A549 (cell line): ENCODE results near the gene ACADVL. TPM values are rescaled to one million over a fixed set of nuclear protein-coding genes. Genes with fewer than 3 reads are reported as not detected.
A peak's percentile ranks its signal among the peaks of the same experiment; 100 is the strongest.

Experiments used
- BHLHE40 ChIP-seq: IDR thresholded peaks from 2 replicates; pipeline ENCODE4 v1.6.1; 2012; ENCODE audit warnings: low read depth, low read length, inconsistent platforms
- CBX2 ChIP-seq: fragments of 200-600 bp; sonication (generic); IDR thresholded peaks from 2 replicates; pipeline ENCODE4 v1.6.1; 2016; ENCODE audit warnings: low read depth, mild to moderate bottlenecking, borderline replicate concordance
- CEBPB ChIP-seq, 2 experiments: fragments of >200 bp in 1 of 2; sonication (Bioruptor Twin) in 1 of 2; formaldehyde crosslinking in 1 of 2; IDR thresholded peaks; 2 replicates each; pipeline ENCODE4 v1.6.1; 2012 to 2016
- CHD2 ChIP-seq: fragments of 150-350 bp; IDR thresholded peaks from 2 replicates; pipeline ENCODE4 v1.6.1; 2014; ENCODE audit warnings: low read length; ENCODE audit not compliant: partially characterized antibody
- CTCF ChIP-seq: fragments of >200 bp; sonication (Bioruptor Twin); formaldehyde crosslinking; IDR thresholded peaks from 3 replicates; pipeline ENCODE4 v1.5.1; 2016
- EHMT2 ChIP-seq: fragments of 200-600 bp; sonication (generic); IDR thresholded peaks from 2 replicates; pipeline ENCODE4 v1.6.1; 2016; ENCODE audit warnings: antibody characterized with exemption, low read depth, mild to moderate bottlenecking, moderate library complexity
- EP300 ChIP-seq, 2 experiments: fragments of >200 bp; sonication (Bioruptor Twin); formaldehyde crosslinking; IDR thresholded peaks; 2 replicates in 1 of 2; 3 replicates in 1 of 2; pipeline ENCODE4 v1.6.1; 2016 to 2017
- ESRRA ChIP-seq: fragments of 150-350 bp; IDR thresholded peaks from 2 replicates; pipeline ENCODE4 v1.6.1; 2014; ENCODE audit warnings: mild to moderate bottlenecking, low read length, borderline replicate concordance
- FOSL2 ChIP-seq, 2 experiments: fragments of 450-650 bp in 1 of 2; fragments of >200 bp in 1 of 2; sonication (Bioruptor Twin) in 1 of 2; formaldehyde crosslinking; IDR thresholded peaks; 2 replicates each; pipeline versions ENCODE4 v1.5.0 to v1.6.1; 2016 to 2020; ENCODE audit warnings: mild to moderate bottlenecking in 1 of 2, moderate library complexity in 1 of 2
- GATA3 ChIP-seq: IDR thresholded peaks from 2 replicates; pipeline ENCODE4 v1.6.1; 2012; ENCODE audit warnings: borderline replicate concordance
- HDAC2 ChIP-seq: fragments of 200-600 bp; sonication (generic); IDR thresholded peaks from 2 replicates; pipeline ENCODE4 v1.6.1; 2016
- HEYL ChIP-seq: fragments of 250-450 bp; sonication (Bioruptor Pico); IDR thresholded peaks from 2 replicates; pipeline ENCODE4 v1.8.0; 2021; ENCODE audit warnings: mild to moderate bottlenecking, moderate library complexity
- HOXB13 ChIP-seq: fragments of 250-450 bp; sonication (Bioruptor Pico); IDR thresholded peaks from 2 replicates; pipeline ENCODE4 v1.5.0; 2020; ENCODE audit warnings: low read depth, mild to moderate bottlenecking, moderate library complexity
- JUNB ChIP-seq: fragments of >200 bp; sonication (Bioruptor Twin); formaldehyde crosslinking; IDR thresholded peaks from 2 replicates; pipeline ENCODE4 v1.6.1; 2016
- KDM1A ChIP-seq: fragments of 200-600 bp; sonication (generic); IDR thresholded peaks from 2 replicates; pipeline ENCODE4 v1.6.1; 2016; ENCODE audit warnings: low read depth, mild to moderate bottlenecking
- KDM5A ChIP-seq: fragments of 200-600 bp; sonication (generic); IDR thresholded peaks from 2 replicates; pipeline ENCODE4 v1.6.1; 2016; ENCODE audit warnings: antibody characterized with exemption, mild to moderate bottlenecking
- MAFK ChIP-seq: fragments of 450-650 bp; IDR thresholded peaks from 2 replicates; pipeline ENCODE4 v1.6.1; 2014; ENCODE audit not compliant: partially characterized antibody
- MAZ ChIP-seq: fragments of 150-350 bp; IDR thresholded peaks from 2 replicates; pipeline ENCODE4 v1.6.1; 2014; ENCODE audit warnings: antibody characterized with exemption, low read depth, low read length, borderline replicate concordance
- NFE2L2 ChIP-seq: fragments of 150-350 bp; conservative IDR thresholded peaks from 2 replicates; pipeline ENCODE4 v1.6.1; 2014; ENCODE audit warnings: low read length
- NPAS2 ChIP-seq: fragments of 250-450 bp; sonication (Bioruptor Pico); IDR thresholded peaks from 2 replicates; pipeline ENCODE4 v1.8.0; 2022; ENCODE audit warnings: mild to moderate bottlenecking, moderate library complexity, borderline replicate concordance
- NR3C1 ChIP-seq: fragments of >200 bp; sonication (Bioruptor Twin); formaldehyde crosslinking; IDR thresholded peaks from 3 replicates; pipeline ENCODE4 v1.6.1; 2017
- POLR2A ChIP-seq: IDR thresholded peaks from 2 replicates; pipeline ENCODE4 v1.6.1; 2012; ENCODE audit warnings: mild to moderate bottlenecking, low read length
- POLR2AphosphoS2 ChIP-seq: conservative IDR thresholded peaks from 2 replicates; pipeline ENCODE4 v1.6.1; 2012; ENCODE audit warnings: low read length, improper control_type of control experiment, inconsistent platforms
- RARB ChIP-seq: fragments of 250-450 bp; sonication (Bioruptor Pico); IDR thresholded peaks from 2 replicates; pipeline ENCODE4 v1.8.0; 2021; ENCODE audit warnings: mild to moderate bottlenecking, moderate library complexity
- RCOR1 ChIP-seq: fragments of 150-350 bp; IDR thresholded peaks from 2 replicates; pipeline ENCODE4 v1.6.1; 2014; ENCODE audit warnings: antibody characterized with exemption, low read length, low read depth
- REST ChIP-seq: fragments of 200-600 bp; sonication (generic); IDR thresholded peaks from 2 replicates; pipeline ENCODE4 v1.6.1; 2016; ENCODE audit warnings: antibody characterized with exemption, mild to moderate bottlenecking, moderate library complexity
- RFX5 ChIP-seq: fragments of 450-650 bp; IDR thresholded peaks from 2 replicates; pipeline ENCODE4 v1.7.1; 2014; ENCODE audit warnings: antibody characterized with exemption, mild to moderate bottlenecking, moderate library complexity
- RNF2 ChIP-seq: fragments of 200-600 bp; sonication (generic); IDR thresholded peaks from 2 replicates; pipeline ENCODE4 v1.6.1; 2016; ENCODE audit warnings: low read depth, mild to moderate bottlenecking, antibody characterized with exemption, moderate library complexity, borderline replicate concordance
- SREBF2 ChIP-seq: fragments of 450-650 bp; IDR thresholded peaks from 2 replicates; pipeline ENCODE4 v1.6.1; 2014; ENCODE audit warnings: mild to moderate bottlenecking, moderate library complexity
- TFCP2L1 ChIP-seq: fragments of 250-450 bp; sonication (Bioruptor Pico); IDR thresholded peaks from 2 replicates; pipeline ENCODE4 v1.5.0; 2021; ENCODE audit warnings: mild to moderate bottlenecking
- TP53 ChIP-seq: fragments of 250-450 bp; sonication (Bioruptor Pico); IDR thresholded peaks from 2 replicates; pipeline ENCODE4 v1.5.0; 2021; ENCODE audit warnings: mild to moderate bottlenecking, moderate library complexity
- USF2 ChIP-seq: fragments of 450-650 bp; IDR thresholded peaks from 2 replicates; pipeline ENCODE4 v1.6.1; 2014; ENCODE audit warnings: antibody characterized with exemption
- ZC3H11A ChIP-seq: fragments of 450-650 bp; IDR thresholded peaks from 2 replicates; pipeline ENCODE4 v1.6.1; 2014; ENCODE audit warnings: antibody characterized with exemption, mild to moderate bottlenecking
- ZFP36 ChIP-seq: fragments of 450-650 bp; IDR thresholded peaks from 2 replicates; pipeline ENCODE4 v1.6.1; 2014; ENCODE audit warnings: borderline replicate concordance; ENCODE audit not compliant: partially characterized antibody
- ZNF302 ChIP-seq: fragments of 250-450 bp; sonication (Bioruptor Pico); IDR thresholded peaks from 2 replicates; pipeline ENCODE4 v1.9.0; 2021; ENCODE audit warnings: inconsistent platforms, mild to moderate bottlenecking, moderate library complexity
- polyA plus RNA-seq, 4 experiments: library from polyadenylated mRNA; depleted of rRNA in 3 of 4; stranded (reverse); fragments of >200 nt; fragmentation: RNase III in 1 of 4; extraction: RNeasy Plus Mini Kit Qiagen cat#74134 plus additional on column Dnase treatment in 1 of 4; gene quantifications; 2 replicates in 3 of 4; 3 replicates in 1 of 4; pipeline ENCODE4 v1.2.3, GENCODE V29; 2011 to 2017
- TF ChIP-seq, protein P1 (sequence below): IDR thresholded peaks from 2 replicates; pipeline ENCODE4 v1.6.1; 2012

The ACADVL gene
- polyA plus RNA-seq, 2 of the 4 experiments (the other 2 are of a cell fraction), result 238 to 425 TPM

DNA sequence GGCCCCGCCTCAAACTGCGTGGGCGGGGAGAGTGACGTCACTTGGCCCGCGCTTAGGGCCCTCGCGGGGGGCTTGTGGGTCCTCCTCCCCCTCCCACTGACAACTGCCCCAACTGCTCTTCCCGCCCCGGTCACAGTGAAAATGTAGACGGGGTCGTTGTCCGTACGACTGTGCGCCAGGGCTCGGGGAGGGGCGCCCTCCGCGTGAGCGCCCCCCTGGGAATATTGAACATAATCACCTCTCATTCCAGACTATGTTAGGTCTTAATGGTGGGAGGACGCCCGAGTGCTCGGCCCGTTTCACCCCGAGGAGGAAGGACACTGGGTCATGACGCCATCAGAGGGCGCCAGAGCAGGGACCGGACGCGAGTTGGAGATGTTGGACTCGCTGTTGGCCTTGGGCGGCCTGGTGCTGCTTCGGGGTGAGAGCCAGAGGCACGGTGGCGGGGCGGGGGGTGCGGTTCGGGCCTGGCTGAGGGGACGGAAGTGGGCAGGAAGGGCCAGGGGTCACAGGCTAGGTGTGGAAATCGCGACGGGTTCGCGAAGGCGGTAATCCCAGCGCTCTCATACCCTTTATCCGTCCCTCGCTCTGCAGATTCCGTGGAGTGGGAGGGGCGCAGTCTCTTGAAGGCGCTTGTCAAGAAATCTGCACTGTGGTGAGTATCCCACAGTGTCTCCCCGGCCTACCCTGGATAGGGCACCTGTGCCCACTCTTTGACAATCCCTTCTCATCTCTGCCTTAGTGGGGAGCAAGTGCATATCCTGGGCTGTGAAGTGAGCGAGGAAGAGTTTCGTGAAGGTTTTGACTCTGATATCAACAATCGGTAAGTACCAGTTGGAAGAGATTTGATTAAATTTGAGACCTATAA is 32.7 kb downstream of the ACADVL start, which contains the start of gene ELP5 (continued):
- TF ChIP-seq USF2 (no peak), NR3C1 (no peak), CBX2 (no peak), JUNB (no peak), POLR2A (peak; percentile 90), CEBPB (IDR thresholded peaks at IDR 0.05) (peak in 1 of 2 experiments; percentile 26; a peak in 1 of 4 replicates), FOSL2 (IDR thresholded peaks at IDR 0.05) (no peak), FOSL2 (CRISPR knock-in tag; IDR thresholded peaks at IDR 0.05) (no peak; the same call in 1 of the 2 replicates), RARB (no peak), BHLHE40 (no peak), SREBF2 (no peak), HDAC2 (no peak), RNF2 (no peak), TP53 (CRISPR knock-in tag) (0 out of 2 replicates have a peak, but pooled peaks have one; percentile 32), EP300 (IDR thresholded peaks at IDR 0.05) (no peak), MAFK (no peak), NFE2L2 (no peak), ESRRA (no peak), NPAS2 (CRISPR knock-in tag) (no peak), KDM5A (peak; percentile 73), POLR2AphosphoS2 (no peak), REST (no peak; the same call in 1 of the 2 replicates), EHMT2 (no peak), GATA3 (peak; percentile 35; the same call in 1 of the 2 replicates), TFCP2L1 (CRISPR knock-in tag) (0 out of 2 replicates have a peak, but pooled peaks have one; percentile 7), ZNF302 (CRISPR knock-in tag) (no peak), RFX5 (peak; percentile 78), KDM1A (no peak), RCOR1 (no peak), ZC3H11A (no peak), HEYL (CRISPR knock-in tag) (no peak), MAZ (no peak), ZFP36 (no peak), CHD2 (no peak), CTCF (peak; percentile 54), HOXB13 (CRISPR knock-in tag) (no peak)
- TF ChIP-seq, protein P1, sequence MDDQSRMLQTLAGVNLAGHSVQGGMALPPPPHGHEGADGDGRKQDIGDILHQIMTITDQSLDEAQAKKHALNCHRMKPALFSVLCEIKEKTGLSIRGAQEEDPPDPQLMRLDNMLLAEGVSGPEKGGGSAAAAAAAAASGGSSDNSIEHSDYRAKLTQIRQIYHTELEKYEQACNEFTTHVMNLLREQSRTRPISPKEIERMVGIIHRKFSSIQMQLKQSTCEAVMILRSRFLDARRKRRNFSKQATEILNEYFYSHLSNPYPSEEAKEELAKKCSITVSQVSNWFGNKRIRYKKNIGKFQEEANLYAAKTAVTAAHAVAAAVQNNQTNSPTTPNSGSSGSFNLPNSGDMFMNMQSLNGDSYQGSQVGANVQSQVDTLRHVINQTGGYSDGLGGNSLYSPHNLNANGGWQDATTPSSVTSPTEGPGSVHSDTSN, result 0 out of 2 replicates have a peak, but pooled peaks have one; percentile 16
